Activated T-cell treated with anti-CD3 and anti-CD28 coated beads for 4 hours (primary cell): ENCODE data around the gene KLHL2.

ENCODE experiments used
- DNase-seq: peaks from one replicate; pipeline ENCODE4 v3.0.0-alpha.2; 2020

The KLHL2 gene

DNA sequence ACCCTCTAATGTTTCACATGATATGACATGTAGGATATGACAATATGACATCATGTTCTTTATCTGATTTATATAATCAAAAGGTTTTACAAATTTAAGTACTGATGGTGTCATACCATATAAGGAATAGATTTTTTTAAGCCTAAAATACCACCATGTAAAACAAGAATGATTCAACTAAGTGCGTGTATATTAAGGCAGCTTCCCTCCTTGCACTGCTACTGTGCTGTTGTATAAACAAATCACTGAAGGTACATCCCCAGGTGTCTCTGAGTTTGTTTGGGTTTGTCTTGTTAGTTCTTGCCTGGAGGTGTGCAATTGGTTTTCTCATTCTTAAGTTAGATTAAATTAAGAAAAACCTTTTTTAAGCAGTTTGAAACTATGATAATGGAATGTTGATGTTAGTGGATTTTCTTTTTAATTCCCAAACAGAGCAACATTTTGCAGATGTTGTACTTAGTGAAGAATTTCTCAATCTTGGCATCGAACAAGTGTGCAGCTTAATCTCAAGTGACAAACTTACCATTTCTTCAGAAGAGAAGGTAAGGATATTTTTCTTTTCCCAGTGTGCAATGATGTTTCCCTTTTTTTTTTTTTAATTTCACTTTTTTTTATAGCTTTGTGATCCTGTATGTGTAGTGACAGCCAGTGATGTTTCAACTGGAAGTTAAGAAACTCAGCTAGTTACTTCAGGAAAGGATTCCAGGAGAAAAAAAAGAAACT, 86.7 kb downstream of the KLHL2 start:
- DNase-seq, result no peak

DNA sequence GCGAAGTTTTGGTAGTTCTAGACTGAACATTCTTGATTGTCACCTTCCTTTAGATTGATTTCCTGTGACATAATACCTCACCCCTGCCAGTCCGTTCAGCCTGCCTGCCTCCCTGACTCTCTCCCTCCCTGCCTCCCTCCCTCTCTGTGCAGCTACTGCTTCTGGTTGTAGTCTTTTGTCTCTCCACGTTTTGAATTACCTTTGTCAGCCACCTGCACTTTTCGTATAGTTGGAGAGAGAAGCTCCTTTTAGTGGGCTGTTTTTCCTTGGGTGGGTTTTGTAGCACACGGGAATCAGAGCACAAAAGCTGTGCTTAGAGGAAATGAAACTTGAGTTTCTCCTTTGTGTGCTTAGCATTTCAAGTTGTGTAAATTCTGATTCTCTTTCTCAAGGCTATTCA, 87.5 kb downstream of the KLHL2 start:
- DNase-seq, result no peak

DNA sequence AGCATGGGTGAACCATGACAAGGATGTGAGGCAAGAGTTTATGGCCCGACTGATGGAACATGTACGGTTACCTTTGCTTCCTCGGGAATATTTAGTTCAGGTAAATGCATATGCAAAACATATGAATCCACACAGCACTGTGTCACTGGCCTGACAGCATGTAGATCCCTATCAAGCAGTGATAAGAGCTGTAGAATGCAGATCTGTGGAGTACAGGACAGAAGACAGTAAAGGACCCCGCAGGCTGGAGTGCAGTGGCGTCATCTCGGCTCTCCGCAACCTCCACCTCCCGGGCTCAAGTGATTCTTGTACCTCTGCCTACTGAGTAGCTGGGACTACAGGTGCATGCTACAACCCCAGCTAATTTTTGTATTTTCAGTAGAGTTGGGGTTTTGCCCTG, 90.3 kb downstream of the KLHL2 start:
- DNase-seq, result no peak

DNA sequence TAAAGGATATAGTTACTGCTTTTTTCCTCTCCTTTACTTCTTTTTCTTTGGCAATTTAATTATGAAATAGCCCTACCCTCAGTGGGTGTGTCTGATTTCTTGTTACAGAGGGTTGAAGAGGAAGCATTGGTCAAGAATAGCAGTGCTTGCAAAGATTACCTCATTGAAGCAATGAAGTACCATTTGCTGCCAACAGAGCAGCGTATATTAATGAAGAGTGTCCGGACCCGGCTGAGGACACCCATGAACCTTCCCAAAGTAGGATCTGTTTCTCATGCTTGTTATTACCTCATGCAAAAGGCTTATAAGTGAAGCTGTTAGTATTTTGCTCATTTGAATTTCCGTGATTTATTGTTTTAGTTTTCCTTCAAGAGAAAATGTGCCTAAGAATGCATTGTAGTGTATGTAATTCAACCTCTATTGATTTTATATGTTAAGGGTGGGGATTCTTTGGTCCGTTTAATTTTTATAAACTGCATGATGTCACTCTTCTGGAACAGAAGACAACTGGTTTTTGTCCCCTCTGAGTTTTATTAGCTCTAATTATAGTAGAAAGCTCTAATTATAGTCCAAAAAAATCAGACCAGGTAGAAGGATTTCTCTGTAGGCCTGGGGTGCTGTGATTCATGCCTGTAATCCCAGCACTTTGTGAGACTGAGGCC, 92.2 kb downstream of the KLHL2 start:
- no peak for DNase-seq

DNA sequence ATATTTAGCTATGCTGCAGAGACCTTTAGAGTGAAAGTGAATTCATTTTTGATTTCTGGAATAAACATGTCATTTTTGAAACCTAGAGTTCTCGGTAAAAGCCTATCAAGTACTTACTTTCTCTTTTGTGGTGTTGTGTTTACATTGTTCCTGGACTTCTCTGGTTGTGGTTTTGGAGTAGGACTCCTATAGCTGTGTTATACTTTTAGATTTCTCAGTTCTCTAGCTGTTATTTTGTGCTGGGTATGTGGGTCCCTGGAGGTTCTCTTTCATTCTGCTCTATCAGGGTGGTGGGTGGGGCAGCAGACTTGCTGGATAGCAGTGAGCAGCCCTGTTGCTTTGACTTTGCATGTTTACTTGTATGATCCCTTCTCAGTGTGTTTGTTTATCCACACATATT, 94.5 kb downstream of the KLHL2 start:
- DNase-seq, result no peak

DNA sequence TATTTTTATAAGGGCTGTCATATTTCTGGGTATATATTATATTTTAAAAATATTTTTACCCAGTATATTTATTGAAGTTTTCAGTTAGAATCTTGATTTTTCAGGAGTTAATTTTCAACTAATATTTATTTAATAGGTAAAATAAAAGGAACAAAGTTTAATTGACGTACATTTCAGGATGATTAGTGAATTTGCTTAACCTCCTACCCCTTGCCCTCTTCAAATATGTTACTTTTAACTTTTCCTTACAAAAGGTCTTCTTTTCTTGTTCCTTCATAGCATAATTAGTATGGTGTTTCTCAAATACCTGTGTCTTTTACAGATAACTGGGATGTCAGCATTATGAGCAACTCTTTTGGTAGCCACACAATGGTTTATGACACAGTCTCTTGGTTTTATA, 95.3 kb downstream of the KLHL2 start:
- DNase-seq, result no peak

DNA sequence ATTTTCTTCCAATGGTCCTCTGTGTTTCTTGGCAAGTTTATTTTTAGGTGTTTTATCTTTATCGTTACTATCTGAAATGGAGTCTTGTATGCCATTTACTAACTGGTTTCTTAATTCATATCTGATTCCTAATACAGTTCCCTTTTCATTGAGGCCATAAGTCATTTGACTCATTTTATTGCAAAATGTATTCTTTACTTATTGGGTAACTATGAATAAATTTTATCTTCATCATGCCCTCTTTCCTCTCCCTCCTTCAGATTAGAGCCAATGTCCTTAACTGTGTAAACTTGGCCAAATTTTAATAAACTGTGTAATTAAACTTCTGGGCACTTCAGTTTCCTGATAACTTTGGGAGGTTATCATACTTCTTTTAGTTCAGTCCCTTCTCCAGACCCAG, 100.8 kb downstream of the KLHL2 start:
- no peak for DNase-seq

DNA sequence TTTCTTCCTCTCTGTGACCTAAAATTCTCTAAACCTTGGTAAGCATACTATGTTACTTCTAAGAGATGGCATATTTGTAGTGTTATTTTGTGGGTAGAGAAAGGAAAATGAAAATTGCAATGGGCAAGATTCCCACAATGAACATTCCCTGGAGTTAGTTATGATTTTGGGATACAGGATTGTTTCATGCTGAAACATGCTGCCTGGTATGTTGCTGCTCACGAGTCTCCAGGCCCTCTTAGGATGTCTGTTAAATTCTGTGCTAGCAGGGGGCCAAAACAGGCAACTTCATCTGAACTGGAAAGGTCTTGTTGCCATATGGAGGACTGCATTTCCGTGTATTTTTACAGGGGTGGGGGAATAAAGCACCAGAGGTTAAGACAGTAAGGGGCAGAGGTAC, 101.2 kb downstream of the KLHL2 start:
- no peak for DNase-seq

DNA sequence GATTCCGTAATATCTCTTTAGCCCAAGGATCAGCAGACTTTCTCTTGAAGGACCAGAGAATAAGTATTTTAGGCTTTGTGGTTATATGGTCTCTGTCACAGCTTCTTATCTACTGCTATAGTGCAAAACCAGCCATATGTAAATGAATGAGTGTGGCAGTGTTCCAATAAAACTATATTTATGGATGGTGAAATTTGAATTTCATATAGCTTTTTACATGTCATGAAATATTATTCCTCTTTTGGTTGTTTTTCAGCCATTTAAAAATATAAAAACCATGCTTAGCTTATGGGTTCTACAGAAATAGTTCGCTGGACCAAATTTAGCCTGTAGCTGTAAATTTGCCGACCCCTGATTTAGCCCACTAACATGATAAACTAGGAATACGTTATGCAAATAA, 102.1 kb downstream of the KLHL2 start:
- no peak for DNase-seq

DNA sequence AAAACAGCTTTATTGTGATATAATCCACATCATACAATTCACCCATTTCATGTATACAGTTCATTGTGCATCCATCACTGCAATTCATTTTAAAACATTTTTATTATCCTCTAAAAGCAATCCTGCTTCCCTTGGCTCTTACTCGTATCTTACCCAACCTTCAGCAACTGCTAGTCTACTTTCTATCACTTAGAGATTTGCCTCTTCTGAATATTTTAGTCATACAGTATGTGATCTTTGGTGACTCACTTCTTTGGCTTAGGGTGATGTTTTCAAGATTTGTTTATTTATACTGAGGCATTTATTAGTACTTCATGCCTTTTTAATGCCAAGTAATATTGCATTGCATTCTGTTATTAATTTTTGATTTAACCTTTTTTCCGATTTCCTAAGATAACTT, 105.1 kb downstream of the KLHL2 start:
- DNase-seq, result no peak

DNA sequence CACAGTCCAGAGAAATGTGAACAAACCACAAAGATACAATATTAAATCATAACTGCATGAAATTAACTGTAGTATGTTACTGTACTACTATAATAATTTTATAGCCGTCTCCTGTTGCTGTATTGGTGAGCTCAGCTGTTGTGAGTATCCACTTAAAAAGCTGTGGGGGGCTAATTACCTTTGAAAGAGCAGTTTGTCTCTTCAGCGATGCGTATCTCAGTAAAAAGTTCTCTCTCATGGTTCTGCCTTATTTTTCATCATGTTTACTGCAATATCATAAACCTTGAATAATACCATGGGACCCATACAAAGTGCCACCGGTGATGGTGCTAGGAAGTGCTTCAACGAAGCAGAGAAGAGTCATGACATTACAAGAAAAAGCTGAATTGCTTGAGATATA, 111.7 kb downstream of the KLHL2 start:
- no peak for DNase-seq

DNA sequence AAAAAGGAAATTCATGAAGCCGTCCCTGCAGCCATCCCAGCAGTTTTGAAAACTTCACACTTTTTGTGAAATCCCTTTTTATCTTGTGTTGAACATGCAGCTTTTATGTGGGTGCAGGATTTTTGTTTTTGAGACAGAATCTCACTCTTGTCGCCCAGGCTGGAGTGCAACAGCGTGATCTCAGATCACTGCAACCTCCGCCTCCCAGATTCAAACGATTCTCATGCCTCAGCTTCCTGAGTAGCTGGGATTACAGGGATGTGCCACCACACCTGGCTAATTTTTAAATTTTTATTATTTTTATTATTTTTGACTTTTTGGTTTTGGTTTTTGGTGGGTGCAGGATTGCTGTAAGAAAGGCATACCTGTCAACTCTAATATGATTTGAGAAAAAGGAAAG, 112.1 kb downstream of the KLHL2 start:
- DNase-seq, result no peak

DNA sequence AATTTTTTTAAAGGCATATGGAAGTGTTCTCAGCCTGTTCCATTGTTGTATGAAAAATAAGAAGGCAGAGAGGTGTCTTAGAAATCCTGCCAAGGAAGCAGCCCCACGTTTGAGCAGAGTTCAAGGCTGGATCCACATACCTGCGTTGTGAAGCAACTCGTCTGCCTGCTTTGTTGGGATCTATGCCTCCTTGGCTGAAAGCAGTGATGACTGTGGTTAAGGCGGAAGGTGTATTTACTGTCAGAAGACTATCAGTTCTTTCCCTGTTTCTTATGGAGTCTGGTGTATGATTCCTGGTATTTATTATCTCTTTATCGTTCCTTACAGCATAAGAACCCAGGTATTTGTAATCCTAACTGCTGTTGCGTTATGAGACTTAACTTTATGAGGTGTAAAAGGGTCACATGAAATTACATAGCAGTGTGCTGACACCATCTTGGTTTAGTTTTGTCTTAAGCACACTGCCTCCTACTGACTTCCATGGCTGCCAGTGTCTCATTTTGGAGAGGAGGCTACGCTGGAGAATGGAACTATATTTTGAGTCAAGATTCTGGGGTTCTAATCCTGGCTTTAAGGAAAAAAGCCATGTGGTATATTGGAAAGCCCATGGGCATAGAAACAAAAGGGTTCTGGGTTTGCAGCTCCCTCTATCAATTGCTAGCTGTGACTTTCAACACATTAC, 117.0 kb downstream of the KLHL2 start:
- no peak for DNase-seq

DNA sequence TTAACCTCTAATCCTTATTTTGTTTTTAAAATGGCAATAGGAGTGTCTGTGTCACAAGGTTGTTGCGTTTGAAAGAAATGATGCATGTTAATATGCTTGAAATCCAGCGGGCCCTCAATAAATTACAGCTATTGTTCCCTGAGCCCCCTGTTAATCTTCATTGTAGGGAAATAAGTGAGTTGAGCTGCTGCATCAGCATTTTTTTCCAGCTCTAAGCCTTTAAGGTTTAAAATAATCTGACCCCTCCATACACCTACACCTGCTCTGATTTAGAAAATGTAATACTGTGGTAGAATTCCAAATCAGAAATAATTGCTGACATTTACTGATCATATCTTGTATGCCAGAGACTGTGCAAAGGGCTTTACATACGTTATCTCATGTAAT, 117.5 kb downstream of the KLHL2 start:
- no peak for DNase-seq

DNA sequence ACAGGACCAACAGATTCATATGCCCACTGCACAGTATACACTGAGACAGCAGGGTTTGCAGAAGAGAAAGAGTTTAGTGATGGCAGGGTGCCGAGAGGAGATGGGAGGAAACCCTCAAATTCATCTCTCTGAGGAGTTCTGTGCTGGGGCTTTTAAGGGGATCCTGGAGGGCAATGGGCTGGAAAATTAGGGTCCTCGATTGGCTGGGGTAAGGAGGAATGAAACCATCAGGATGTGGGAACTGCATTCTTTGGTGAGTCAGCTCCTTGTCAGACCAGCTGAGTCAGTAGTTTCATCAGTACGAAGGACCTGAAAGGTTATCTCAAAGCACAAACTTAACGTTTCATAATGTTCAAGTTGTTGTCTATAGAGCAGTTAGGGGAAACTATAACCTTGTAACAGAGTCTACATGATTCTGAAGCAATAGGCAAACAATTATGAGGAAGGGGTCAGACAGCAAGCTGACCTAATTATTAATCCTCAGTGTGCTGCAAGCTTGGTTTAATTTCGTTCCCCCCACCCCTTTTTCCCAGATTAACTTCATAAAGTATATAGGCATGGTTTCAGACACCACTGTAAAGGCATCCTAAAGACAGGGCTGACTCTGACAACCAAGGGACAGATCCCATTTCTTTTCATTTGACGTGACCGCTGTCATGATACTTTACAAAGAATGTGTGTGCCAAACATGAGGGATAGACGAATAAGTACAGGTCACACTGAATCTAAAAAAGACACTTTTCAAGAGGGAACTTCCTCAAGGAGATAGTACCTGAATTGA, 118.6 kb downstream of the KLHL2 start:
- DNase-seq, result no peak

DNA sequence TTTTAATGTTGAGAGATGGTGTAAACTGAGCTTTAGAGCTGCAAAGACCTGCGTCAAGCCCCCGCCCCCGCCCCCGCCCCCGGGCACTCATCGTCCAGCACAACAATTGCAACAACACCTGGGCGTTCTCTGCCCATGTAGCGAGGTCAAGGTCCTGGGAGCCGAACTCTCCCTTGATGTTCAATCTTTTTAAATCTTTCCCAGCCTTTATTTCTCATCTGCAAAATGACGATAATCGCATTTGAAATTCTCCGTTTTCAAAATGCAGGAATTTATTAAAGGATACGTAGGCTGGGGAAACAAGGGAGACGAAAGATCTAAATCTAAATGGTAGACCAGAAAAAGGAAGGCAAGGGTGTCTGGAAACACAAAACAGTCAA, 119.5 kb downstream of the KLHL2 start:
- DNase-seq, result no peak

DNA sequence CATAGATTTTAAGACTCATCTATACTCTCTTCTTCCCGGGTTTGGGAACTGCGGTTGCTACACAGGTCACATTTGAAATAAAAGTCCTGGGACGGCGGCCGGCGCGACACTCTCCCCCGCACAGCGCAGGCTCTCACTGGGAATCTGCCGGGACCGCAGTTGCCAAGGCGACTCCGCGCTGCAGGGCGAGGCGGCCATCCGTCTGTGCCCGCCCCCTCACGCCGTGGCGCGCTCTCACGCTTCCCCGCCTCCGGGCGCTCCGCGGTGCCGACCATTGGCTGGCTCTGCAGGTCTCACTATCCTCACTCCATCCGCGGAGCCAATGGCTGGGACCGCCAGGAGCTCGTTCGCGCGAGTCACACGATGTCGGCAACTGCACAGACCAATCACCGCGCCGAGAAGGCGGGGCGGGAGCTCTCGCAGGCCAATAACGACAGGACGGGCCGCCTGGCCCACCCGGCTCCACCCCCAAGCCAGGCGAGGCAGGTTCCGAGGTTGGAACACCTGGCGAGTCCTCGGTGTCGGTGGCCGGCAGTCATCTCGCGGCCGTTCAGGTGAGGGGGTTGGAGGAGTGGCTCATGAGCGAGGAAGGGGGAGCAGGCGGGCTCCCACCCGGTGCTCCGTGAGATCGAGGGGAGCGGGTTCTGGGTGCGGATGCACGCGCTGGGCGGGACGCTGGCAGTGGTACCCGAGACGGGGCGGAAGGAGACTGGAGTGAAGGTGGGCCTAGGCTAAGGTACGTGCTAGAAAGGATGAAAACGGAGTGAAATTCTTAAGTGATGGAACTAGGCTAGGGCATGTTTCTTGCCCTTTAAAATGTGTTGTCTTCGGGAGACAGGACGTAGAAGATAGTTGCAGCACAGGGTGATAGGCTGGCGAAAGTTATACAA, 120.1 kb downstream of the KLHL2 start, which contains the start of gene MSMO1:
Gene MSMO1, plus strand, starts transcription at position 459 of the 890 bp plus-strand sequence. CDS start 5,702 bp downstream, outside the sequence.
- DNase-seq, result peak; percentile 94

DNA sequence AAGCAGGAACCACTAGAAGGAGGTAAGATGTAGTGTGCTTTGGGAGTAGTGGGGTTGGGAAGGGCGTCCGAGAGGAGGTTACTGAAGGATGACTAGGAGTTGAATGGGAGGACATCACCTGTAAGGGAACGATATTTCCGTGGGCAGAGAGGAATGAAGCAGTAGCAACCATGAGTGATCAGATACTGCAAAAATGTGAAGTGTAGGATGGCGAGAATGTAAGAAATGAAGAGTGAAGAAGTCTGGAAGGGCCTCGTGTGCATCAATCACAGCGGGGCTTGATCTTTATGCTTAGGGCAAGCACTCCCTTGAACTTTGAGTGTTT, 120.7 kb downstream of the KLHL2 start:
- DNase-seq, result no peak

DNA sequence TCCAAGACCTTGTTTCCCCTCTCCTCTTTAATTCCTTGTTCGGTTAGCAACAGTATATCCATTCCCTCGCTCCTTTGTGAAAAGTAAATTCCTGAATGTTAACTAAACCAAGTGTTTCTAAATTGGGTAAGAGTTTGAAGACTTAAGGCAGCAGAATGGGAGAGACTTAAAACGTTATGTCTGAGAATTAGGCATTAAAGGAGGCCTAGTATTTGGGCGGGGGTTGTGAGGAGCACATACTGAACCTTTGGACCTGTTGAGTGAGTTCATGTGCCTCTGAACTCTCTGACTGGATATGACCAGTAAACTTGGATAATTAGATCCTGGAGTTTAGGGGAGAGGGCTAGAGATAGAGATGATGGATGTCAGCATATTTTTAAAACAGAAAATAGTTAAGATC, 121.3 kb downstream of the KLHL2 start:
- DNase-seq, result no peak

DNA sequence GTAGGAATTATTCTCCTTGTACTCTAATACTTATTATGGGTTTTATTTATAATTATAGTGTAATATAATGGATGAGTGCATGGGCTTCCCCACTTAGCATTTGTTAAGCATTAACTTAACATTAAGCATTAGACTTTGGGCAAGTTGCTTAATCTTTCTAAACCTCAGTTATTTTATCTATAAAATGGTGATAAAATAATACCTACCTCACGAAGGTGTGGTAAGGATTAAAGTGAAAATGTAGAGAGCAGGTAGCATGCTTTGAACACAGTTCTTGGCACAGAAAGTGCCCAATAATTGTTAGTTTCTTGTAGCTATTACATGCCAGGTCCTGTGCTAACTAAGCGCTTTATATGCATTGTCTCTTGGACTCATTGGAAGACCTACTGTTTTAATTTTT, 122.7 kb downstream of the KLHL2 start:
- no peak for DNase-seq

DNA sequence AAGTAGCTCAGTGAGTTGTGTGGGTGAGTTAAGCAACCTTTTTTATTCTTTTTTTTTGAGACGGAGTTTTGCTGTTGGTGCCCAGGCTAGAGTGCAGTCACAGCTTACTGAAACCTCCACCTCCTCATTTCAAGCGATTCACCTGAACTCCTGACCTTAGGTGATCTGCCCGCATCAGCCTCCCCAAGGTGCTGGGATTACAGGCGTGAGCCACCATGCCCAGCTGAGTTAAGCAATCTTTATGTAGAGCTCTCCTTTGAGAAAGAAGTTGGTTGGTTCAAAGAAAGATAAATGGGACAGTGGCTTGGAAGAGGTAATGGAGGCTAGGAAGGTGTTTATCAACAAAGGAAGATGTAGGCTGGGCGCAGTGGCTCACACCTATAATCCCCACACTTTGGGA, 123.3 kb downstream of the KLHL2 start:
- DNase-seq, result no peak

DNA sequence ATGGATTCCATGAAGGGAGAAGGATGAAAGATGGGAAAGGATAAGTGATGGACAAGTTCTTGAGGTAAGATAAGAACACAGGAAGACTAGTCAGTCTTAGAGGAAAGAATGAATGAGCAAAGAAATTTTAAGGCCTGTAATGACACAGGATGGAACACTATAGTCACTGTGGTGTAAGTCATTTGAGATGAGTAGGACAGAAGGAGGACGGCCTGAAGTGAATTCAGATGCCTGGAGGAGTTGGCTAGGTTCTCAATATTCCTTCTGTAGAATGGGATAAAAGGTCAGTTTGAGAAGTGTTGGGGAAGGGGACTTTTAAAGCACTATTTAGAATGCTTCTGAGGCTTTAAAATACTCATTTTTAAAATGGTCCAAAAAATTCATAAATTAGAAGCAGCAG, 124.0 kb downstream of the KLHL2 start:
- DNase-seq, result no peak

DNA sequence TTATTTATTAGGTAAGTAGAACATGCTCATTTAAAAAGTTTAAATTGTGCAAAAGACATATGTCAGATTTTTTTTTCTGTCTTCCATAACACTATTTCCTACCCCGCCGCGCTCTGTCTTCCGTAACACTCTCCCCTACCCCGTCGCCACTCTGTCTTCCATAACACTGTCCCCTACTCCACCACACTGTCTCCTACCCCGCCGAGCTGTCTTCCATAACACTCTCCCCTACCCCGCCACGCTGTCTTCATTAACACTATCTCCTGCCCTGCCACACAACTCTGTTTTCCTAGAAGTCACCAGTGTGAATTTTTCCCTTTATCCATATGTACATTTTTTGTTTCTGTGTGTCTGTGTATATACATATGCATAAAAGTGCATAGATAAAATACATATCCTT, 124.5 kb downstream of the KLHL2 start:
- DNase-seq, result no peak
